ENCODE data around the gene RALGAPA1.
"Not testable (repeated sequence)": the region's sequence is repeated elsewhere in the genome, so short reads cannot be mapped to it uniquely, and the experiment has no call there.

Gene RALGAPA1

DNA sequence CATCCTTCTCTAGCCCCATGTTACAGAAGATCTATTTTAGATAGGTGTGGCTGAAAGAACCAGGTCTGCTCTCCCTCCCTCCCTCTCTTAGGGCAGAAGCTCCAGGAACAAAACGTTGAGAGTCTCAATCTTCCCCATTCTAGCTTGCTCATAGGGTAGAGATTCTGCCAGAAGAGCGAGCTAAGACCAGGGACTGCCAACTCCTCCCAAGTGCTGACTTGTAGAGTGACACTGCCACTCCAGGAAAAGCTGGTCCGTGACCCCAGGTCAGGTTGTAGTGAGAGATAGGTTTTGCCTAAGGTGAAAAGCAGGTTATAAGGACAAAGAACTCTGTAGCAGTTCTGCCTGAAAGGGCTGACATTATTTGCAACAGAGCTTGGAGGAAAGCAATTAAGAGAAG is 201.7 kb downstream of the RALGAPA1 start:
- Histone ChIP-seq H3K27me3 (no peaks in the 10 kb centered on the region), H3K4me1 (peaks cover 5% of the 10 kb centered on the region; the same call in 1 of the 2 replicates), H3K4me3 (ENCODE audit: low read depth, low read length) (no peak overlapping the region), H3K36me3 (peaks cover 16% of the 10 kb centered on the region), H3K9me3 (no peaks in the 10 kb centered on the region; the same call in 1 of the 2 replicates)
- TF ChIP-seq, protein P1, sequence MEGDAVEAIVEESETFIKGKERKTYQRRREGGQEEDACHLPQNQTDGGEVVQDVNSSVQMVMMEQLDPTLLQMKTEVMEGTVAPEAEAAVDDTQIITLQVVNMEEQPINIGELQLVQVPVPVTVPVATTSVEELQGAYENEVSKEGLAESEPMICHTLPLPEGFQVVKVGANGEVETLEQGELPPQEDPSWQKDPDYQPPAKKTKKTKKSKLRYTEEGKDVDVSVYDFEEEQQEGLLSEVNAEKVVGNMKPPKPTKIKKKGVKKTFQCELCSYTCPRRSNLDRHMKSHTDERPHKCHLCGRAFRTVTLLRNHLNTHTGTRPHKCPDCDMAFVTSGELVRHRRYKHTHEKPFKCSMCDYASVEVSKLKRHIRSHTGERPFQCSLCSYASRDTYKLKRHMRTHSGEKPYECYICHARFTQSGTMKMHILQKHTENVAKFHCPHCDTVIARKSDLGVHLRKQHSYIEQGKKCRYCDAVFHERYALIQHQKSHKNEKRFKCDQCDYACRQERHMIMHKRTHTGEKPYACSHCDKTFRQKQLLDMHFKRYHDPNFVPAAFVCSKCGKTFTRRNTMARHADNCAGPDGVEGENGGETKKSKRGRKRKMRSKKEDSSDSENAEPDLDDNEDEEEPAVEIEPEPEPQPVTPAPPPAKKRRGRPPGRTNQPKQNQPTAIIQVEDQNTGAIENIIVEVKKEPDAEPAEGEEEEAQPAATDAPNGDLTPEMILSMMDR (IDR thresholded peaks at IDR 0.05; ENCODE audit: low read depth, low read length) = no peak
- DNase-seq = no peak

- Histone ChIP-seq H3K4me1 (no peaks in the 10 kb centered on the region), H3K9me3 (no peaks in the 10 kb centered on the region; the same call in 1 of the 2 replicates), H3K4me3 (ENCODE audit: low read depth, low read length) (no peak overlapping the region), H3K27me3 (no peaks in the 10 kb centered on the region), H3K36me3 (peaks cover 27% of the 10 kb centered on the region)
- TF ChIP-seq, protein P1 (IDR thresholded peaks at IDR 0.05; ENCODE audit: low read depth, low read length) = no peak
- DNase-seq = no peak
Observed at GRCh38 chr14:35600253-35600652, 208.8 kb downstream of the RALGAPA1 start.

DNA sequence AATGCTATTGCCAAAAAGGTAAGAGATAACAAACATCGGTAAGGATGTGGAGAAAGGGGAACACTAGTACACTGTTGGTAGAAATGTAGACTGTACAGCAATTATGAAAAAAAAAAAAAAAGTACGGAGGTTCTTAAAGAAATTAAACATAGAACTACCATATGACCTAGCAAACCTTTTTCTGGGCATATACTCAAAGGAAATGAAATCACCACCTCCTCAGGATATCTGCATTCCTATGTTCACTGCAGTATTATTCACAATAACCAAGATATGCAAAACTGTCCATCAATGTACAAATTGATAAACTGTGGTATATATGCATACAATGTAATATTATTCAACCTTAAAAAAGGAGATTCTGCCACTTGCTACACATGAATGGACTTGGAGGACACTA is 214.5 kb downstream of the RALGAPA1 start:
- Histone ChIP-seq H3K36me3 (peaks cover 2% of the 10 kb centered on the region; the same call in 1 of the 2 replicates), H3K9me3 (no peaks in the 10 kb centered on the region), H3K27me3 (no peaks in the 10 kb centered on the region), H3K4me1 (no peaks in the 10 kb centered on the region), H3K4me3 (ENCODE audit: low read depth, low read length) (no peak overlapping the region)
- TF ChIP-seq, protein P1 (IDR thresholded peaks at IDR 0.05; ENCODE audit: low read depth, low read length) = no peak
- no peak for DNase-seq

DNA sequence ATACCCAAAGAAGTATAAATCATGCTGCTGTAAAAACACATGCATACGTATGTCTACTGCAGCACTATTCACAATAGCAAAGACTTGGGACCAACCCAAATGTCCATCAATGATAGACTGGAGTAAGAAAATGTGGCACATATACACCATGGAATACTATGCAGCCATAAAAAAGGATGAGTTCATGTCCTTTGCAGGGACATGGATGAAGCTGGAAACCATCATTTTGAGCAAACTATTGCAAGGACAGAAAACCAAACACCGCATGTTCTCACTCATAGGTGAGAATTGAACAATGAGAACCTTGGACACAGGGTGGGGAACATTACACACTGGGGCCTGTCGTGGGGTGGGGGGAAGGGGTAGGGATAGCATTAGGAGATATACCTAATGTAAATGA is 221.7 kb downstream of the RALGAPA1 start:
- not testable (repeated sequence) for H3K27me3 ChIP-seq; H3K4me3 ChIP-seq (ENCODE audit: low read depth, low read length); H3K36me3 ChIP-seq; DNase-seq; H3K9me3 ChIP-seq; H3K4me1 ChIP-seq

- Histone ChIP-seq H3K9me3 (no peaks in the 10 kb centered on the region), H3K36me3 (no peaks in the 10 kb centered on the region), H3K4me3 (ENCODE audit: low read depth, low read length) (no peak overlapping the region), H3K27me3 (no peaks in the 10 kb centered on the region), H3K4me1 (peaks cover 45% of the 10 kb centered on the region)
- TF ChIP-seq, protein P1 (IDR thresholded peaks at IDR 0.05; ENCODE audit: low read depth, low read length) = no peak
- DNase-seq = no peak
Observed at GRCh38 chr14:35578639-35579038, 230.5 kb downstream of the RALGAPA1 start.

- Histone ChIP-seq H3K27me3 (no peaks in the 10 kb centered on the region), H3K9me3 (no peaks in the 10 kb centered on the region), H3K4me3 (ENCODE audit: low read depth, low read length) (no peak overlapping the region), H3K36me3 (no peaks in the 10 kb centered on the region), H3K4me1 (peaks cover 49% of the 10 kb centered on the region)
- TF ChIP-seq, protein P1 (IDR thresholded peaks at IDR 0.05; ENCODE audit: low read depth, low read length) = no peak
- no peak for DNase-seq
Observed at GRCh38 chr14:35578135-35578534, 231.0 kb downstream of the RALGAPA1 start.

- no peak overlapping the region for H3K4me3 ChIP-seq (ENCODE audit: low read depth, low read length)
- H3K9me3 ChIP-seq = no peaks in the 10 kb centered on the region
- peaks cover 61% of the 10 kb centered on the region for H3K4me1 ChIP-seq
- no peaks in the 10 kb centered on the region for H3K36me3 ChIP-seq
- TF ChIP-seq, protein P1 (IDR thresholded peaks at IDR 0.05; ENCODE audit: low read depth, low read length) = no peak
- no peaks in the 10 kb centered on the region for H3K27me3 ChIP-seq
- DNase-seq = peak; percentile 18
Observed at GRCh38 chr14:35576856-35577255, 232.2 kb downstream of the RALGAPA1 start.

Data from BE2C (cell line).